ENCODE results near the gene ARL6IP1.

The ARL6IP1 gene

DNA sequence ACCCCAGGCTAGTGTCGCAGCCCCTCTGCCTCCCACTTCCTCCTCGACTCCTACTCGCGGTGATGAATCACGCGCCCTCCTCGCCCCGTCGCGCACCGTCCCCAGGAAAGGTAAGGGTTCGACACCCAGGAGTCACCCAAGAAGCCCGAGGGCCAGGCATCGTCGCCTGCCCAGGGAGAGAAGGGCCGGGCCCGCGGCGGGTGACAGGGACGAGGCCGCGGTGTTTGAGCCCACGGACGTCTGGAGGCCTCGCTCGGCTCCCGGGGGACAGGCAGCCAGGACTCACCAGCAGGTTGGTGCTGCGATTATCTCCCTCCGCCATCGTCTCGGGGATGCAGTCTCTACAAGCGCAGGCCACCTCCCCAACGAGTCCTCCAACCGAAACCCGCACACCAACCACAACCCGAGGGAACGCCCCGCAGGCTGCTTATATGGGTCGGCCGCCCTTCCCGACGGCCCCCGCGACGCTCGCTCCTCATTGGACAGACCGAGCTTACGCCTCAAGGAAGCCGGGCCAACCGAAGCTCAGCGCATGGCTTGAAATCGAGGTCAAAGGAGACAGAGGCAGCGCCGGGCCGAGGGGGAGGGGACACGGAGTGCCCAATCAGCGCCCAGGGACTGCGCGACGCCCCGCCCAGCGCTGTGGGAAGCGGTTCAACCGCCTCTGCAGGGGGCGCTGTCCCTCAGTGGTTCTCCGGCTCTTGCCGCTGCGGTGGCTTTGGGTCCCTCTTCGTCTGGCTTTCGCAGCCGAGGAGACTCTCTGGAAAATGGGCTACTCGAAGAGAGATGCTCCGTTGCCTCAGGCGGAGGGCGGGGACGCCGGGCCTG, at the start of gene ARL6IP1:
ARL6IP1 (minus strand) TSS at position 405 of the 828 bp plus-strand sequence; CDS start at position 322, 83 bp downstream.
- DNase-seq, result peak; percentile 94

DNA sequence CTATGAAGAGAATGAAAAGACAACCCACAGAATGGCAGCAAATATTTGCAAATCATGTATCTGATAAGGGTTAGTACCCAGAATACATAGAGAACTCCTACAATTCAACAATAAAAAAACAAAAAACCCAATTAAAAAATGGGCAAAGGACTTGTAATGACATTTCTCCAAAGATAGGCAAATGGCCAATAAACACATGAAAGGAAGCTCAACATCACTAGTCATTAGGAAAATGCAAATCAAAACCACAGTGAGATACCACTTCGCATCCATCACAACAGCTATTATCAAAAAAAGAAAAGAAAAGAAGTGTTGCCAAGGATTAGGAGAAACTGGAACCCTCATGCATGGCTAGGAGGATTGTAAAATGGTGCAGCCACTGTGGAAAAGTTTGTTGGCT, 45.1 kb upstream of the ARL6IP1 start:
- DNase-seq, result no peak

DNA sequence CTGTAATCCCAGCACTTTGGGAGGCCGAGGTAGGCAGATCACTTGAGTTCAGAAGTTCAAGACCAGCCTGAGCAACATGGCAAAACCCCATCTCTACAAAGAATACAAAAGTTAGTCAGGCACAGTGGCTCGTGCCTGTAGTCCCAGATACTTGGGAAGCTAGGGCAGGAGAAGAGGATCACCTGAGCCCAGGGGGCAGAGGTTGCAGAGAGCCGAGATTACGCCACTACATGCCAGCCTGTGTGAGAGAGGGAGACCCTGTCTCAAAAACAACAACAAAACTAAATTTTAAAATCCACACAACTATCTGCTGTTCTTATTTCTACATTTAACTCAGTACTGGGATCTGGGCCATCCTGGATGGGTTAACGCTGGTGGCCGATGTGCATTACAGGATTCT, 41.2 kb upstream of the ARL6IP1 start:
- DNase-seq, result no peak

DNA sequence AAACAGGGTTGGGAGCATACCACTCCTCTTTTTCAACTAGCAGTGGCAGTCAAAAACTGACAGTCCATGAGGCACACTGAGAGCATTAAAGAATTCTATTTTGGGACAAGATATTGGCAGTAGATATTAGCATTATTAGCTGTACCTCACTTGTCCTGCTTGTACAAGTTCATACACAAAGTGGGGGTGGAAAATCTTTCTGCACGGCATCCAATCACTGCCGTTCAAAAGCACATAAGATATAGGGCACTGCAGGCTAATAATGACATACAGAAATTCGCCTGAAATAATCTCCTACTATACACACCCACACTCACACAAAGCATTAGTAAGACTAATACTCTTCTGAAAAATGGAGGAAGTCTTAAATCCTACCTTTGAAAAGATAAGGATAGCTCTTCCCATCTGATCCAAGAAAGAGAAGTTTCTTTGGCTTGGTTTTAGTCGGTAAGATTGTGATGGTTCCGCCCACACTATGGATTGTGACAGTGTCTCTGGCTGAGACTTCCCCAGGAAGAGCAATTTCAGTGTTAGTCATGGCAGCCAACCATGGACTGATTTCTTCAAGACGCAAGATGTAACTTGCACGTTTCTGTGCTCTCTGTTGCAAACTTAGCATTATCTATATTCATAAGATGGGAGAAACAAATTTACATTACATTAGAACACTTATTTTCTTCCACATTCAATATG, 40.6 kb upstream of the ARL6IP1 start:
- no peak for DNase-seq

DNA sequence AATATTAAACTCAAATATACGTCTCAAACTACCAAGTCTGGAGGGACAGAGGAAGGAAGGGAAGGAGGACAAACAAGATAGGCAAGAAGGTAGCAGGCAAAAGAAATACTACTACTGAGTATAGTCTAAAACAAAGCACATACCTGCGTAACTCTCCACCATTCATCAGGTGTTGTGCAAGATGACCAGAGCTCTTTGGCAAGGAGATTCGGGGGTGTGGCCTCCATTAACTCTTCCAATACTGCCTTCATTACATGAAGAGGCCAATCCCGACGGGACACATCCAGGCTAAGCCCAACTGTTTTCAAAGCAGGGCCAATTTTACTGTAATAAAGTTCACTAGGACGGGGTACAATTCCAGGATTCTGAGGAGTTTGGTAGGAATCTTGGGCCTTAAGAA, 38.2 kb upstream of the ARL6IP1 start:
- no peak for DNase-seq

DNA sequence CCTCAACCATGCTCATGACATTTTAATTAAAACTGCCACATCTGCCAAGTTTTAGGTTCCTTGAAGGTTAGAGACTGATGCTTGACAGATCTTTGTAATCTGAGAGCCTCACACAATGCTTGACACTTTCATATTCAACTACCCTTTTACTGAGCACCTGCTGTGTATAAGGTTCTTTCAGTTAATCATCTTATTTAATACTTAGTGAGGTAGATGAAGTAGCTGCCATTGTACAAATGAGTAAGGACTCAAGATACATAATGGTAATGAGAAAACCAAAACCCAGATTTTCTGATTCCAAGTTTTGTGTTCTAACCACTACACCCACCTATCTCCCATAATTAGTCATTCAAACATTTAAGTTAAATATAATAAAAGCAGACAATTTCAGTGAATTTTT, 35.4 kb upstream of the ARL6IP1 start:
- DNase-seq, result no peak

DNA sequence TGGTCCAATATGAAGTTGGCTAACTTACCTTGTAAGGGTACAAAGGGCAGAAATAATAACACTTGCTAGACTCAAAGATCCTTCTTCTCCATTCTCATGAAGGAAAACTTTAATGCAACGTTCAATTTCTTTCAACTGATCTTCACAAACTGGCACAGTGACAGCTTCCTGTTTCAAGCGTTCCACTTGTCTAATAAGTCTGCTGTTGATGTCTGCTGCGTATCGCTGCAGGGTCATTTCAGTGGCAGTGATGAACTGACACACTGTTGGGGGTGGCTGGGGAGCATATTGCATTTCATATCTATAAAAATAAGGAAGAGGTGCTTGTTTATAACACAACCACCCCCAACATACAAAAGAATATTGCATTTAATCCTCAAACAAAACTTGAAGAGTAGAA, 33.5 kb upstream of the ARL6IP1 start:
- no peak for DNase-seq

DNA sequence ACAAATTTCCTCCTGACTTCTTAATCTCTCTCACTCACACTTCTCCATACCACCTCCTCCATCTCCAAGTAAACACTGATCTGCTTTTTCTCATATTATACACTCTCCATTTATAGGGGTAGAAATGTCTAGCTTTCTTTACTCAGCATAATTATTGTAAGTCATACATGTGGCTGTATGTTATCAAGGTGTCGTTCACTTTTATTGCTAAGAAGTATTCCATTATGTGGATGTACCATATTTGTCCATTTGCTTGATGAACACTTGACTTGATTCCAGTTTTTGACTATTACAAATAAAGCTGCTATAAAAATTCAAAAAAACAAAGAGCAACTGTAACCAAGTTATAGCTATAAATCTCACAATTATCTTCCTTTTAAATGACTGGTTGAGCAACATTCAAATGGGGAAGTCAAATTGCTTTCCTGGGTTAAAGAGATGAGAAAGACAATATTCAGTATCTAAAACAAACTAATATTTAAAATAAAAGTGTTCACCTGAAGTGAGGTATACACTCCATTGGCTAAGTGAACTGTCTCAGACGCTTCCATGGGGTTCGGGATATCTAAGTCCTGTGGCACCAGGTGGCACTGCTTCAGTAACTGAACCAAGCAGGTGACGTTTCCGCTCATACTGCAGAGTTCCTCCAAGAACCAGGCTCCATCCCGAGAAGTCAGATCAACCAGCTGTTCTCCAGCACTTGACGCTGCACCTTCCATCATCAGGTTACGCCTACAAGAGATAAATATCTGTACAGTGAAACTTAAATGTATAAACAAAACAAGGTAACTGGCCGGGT, 32.6 kb upstream of the ARL6IP1 start:
- no peak for DNase-seq

DNA sequence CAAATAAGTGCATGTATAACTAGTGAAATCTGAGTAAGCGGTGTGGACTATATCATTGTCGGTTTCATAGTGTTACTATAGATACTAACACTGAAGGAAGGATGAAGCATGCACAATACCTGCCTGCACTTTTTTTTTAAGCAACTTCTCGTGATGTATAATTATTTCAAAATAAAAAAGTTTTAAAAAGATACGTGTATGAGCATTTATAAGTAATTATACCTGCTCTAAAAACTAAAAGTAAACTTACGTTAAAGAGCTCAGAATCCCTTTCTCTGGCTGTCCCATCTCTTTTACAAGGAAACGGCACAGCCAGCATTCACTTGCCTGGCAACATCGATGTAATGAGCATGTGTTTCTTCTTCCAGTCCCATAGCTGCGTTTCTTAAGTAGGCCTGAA, 31.3 kb upstream of the ARL6IP1 start:
- DNase-seq, result no peak

DNA sequence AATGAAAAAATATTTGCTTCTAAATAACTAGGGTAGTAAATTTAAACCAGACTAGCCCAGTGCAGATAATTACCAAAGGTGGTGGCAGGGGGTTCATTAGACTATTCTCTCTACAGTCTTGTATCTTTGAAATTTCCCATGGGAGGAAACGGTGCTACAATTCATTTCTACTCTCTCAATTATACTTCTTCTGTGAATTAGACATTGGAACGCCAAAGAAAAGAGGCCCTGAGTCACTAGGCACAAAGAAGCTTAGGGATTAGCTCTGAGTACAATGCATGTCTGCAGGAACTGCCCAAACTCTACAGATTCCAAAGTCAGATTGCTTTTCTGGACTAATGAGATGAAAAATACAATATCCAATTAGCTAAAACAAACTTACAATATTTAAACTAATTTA, 30.7 kb upstream of the ARL6IP1 start:
- DNase-seq, result no peak

DNA sequence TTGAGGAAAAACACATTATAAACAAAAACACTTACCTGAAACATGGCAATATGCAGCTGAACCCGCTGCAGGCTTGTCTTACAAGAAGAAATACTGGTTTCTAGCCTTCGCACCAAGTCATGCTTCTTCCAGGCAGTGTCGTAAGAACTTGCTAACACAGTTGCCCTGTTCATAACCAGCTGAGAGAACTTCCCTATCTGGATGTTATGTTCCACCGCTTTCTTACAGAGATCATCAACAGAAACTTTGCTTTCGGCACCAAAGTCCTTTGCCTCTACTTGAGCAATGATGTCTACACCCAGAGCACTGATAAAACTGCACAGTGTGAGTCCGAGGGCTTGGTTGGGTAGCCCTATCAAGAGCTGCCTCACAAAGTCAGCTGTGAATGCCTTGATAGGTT, 27.9 kb upstream of the ARL6IP1 start:
- DNase-seq, result no peak

DNA sequence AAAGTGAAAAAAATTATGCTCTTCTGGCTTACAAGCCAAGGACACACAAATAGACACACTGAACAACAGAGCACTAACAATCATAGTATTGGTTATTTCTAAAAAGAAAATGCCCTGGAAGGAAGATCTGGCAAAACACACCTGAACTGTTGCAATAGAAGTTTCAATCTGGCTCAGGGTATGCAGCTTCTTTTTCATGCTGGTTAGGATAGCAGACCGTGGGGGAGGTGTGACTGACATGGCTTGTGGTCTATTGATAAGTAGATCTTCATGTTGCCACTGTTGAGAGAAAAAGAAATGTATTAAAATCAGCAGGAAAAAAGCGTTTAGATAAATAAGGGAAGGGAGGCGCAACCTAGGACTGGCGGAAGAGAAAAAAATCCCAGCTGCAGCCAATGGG, 26.5 kb upstream of the ARL6IP1 start:
- no peak for DNase-seq

DNA sequence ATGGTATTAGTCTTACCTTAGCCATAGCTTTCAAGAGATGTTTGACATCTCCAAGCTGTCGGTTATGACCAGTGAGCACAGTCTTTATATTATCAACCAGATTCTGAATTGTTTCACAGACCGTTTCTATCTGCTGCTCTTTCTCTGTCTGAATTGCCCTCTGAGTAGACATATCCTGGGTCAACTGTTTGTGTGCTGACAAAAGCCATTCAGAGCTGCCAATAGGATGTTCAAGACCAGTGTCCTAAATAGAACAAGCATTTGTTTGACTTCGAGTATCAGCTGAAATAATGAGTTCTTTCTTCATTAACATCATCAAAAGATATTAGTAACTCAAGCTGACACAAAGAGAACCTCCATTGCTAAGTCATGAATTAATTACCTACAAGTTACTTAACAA, 14.9 kb upstream of the ARL6IP1 start:
- no peak for DNase-seq

DNA sequence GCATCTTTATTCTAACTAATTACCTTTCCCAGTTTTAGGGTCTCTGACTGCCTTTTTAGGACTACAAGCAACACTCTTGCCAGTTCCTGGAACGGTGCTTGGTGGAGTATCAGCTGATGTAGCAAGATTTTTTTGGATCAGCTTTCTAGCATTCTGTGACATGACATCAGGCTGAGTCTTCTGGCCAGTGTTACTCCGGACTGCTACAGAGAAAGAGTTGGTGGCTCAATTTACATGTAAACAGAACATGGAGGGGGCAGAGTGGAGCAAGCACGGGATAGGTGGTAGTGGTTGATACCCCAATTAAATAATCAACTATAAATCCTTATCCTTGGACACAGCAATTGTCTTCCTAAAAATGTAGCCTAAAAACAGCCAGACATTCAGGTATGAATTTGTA, 10.6 kb upstream of the ARL6IP1 start:
- no peak for DNase-seq

DNA sequence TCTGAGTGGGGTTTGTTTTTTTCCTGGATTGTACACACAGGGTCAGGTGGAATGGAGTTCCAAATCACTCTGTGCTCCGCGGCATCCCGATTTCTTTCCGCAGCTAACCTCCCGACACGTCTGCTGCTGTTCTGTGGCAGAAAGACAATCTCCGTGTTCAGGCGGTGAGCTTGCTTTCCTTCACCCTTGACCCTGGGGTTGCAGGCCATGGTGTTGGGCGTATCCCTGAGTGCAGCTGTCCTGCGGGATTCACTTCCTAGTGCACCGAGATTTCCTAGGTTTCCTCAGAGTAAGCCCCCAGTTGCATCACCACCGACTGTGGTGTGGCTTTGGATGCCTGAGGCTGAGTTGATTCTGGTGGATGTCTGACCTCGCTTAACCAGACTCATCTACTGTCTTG, 7.8 kb upstream of the ARL6IP1 start:
- DNase-seq, result no peak

DNA sequence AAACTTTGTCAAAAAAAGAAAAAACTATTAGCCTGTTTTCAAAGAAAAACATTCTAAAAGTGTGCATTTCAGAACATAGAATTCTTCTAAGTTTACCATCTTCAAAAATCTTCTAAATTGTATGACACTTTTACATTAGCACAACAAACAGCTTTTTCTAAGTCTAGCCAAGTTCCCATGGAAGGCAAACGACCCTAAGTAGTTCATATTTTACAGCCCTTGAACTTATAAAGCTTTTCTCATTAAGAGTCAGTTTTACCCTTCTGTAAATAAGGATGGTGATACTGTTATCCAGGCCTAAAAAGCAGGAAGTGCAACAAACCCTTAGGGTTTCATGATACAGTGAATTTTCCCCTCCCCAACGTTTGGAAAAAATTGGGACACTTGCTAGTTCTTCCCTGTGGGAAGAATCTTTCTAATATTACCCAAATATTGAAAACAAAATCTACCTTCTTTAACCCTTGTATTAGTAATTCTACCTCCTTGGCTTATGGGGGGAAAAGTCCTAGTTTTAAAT, 4.0 kb upstream of the ARL6IP1 start:
- no peak for DNase-seq

DNA sequence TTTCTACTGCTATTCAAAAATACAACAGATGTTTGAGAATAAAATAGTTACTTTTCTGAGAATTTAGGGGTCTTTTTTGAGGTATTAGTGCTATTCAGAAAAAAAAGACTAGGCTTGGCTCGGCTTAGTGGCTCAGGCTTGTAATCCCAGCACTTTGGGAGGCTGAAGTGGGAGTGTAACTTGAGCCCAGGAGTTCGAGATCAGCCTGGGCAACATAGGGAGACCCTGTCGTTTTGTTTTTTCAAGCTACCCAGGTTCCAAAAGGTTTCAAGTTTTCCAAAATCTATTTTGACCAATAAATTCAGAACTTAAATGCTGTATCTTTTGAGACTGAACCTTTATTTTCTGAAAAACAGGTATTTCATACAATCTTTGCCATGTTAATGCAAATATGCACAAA, 3.2 kb upstream of the ARL6IP1 start:
- no peak for DNase-seq

DNA sequence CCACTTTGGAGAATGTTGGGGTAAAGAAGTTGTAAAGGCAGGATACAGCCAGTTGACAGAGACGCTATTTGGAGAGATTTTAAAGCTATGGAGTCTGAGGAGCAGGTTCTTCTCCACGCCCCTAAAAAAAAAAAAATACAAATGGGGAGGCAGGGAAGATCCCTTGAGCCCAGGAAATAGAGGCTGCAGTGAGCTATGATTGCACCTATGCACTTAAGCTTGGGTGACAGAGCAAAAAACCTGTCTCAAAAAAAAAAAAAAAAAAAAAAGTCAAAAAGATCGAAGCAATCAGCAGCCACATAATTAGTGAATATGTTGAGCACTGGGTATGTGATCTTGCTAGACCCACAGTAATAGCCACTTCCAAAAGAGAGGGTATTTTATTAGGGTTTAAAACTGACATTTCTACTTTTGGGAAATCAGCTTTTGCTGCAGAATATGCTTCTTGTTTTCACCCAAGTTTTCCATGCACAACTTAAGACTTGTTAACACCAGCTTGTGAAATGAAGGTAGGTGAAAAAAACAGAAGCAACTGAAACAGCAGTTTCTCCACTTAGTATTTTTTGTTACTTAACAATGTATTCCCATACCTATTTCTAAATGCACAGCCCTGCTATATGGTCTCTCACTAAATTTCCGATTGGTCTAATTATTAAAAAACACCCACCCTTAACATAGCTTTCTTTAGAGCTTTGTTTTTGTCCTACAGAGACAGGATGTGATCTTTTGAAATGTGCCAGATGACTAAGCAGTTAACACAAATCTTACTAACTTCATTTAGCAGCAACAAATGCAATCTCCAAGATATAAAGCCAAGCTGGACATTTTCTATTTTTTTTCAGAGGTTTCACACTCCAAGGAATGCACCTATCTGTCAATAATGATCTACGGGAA, 2.5 kb upstream of the ARL6IP1 start:
- no peak for DNase-seq

DNA sequence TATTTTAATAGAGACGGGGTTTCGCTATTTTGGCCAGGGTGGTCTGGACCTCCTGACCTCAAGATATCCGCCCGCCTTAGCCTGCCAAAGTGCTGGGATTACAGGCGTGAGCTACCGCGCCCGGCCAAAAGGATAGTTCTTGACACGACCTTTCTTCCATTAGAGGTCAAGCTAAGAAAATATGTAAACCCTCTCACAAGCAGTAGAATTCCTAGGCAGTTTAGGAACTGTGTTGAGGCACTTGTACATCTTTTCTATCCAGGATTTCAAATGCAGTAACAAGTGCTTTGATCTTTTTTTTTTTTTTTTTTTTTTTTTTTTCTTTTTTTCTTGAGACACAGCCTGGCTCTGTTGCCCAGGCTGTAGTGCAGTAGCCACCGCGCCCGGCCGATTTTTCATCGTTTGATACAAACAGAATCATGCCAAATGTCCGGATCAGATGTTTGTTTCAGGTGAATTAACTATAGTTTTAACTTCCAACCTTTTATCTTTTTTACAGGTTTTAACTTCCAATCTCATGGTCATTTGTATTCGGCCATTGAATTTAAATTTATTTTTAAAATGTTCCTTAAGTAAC, 1.5 kb upstream of the ARL6IP1 start:
- DNase-seq, result no peak

DNA sequence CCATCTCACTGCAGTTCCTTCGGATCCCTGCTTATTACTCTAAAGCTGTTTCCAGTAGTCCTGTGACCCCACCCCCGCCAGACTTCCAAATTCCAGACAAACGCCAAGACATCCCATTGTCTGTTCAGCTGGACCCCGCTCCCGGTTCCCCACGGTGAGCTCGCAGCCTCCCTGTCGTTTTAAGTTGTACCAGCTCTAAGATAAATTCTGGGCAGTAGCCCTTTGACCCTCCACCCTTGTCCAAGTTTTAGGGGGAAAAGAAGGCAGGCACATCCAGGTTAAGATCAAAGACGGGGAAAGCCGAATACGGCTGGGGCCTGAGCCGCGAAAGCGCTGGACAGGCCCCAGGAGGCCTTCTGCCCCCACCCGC, 589 bp downstream of the ARL6IP1 start:
- DNase-seq, result no peak

DNA sequence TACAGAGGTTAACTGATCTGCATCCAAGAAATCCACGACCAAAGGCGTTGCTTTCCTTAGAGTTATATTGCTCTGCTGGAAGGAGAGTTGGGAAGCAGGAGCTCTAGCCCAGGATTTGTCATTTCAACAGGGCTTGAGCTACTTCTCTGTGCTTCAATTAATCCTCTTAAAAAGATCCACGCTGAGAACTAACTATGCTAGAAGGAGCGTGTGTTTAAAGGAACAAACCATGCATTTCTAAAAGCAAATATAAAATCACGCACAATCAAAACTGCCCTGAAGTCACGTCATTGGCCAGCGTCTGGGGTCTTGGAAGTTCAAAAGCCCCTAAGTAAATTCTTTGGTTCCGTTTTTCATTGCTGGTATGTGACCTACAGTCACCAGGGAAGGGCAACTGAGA, 1.1 kb downstream of the ARL6IP1 start:
- DNase-seq, result no peak

DNA sequence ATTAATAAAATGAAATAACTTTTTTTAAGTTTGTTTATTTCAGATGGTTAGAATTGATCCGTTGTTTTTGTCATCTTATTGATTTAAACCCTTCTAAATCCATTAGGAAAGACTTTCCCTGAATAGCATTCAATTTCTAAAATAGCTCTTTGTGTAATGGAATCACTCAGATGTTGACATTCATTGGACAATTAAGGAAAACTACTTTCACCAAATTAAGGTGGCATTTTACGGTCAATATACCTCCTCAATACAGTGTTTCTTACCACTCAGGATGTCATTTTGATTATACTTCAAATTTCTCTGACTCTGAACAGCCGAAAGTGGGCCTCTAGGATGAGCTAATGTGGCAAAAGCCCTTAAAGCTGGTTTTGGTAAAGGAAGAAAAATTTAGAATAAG, 1.8 kb downstream of the ARL6IP1 start:
- DNase-seq, result no peak
